PC-3 (cell line): ENCODE results near the gene VTI1A. TPM values are rescaled to one million over a fixed set of nuclear protein-coding genes. Genes with fewer than 3 reads are reported as not detected.

Source experiments
- ATAC-seq: fragments of 200-7000 bp; cut with Tn5 transposase; 2 replicates; pipeline ENCODE4 v1.9.1; 2020; ENCODE audit warnings: mild to moderate bottlenecking, moderate library complexity
- BruUV-seq: library from RNA; stranded (reverse); fragments of 400-500 nt; replicated peaks from 2 replicates; lab custom pipeline; 2021; lab: Mats Ljungman, UMichigan
- CTCF ChIA-PET: fragments of 300-600 bp; sonication (Branson Sonifier 250); formaldehyde crosslinking; loops from one replicate; lab custom pipeline; 2022; ENCODE audit warnings: antibody characterized with exemption; lab: Charles Lee
- POLR2A ChIA-PET: fragments of 300-600 bp; sonication (Branson Sonifier 250); formaldehyde crosslinking; loops from one replicate; lab custom pipeline; 2022; ENCODE audit warnings: antibody characterized with exemption; ENCODE audit not compliant: unreplicated experiment; lab: Charles Lee
- DNase-seq: peaks from one replicate; pipeline ENCODE4 v3.0.0-alpha.2; 2015
- H2AFZ ChIP-seq: fragments of 300-600 bp; sonication (generic); 2 replicates; pipeline ENCODE4 v1.6.0; 2016; ENCODE audit warnings: antibody characterized with exemption, low read length
- H3F3A ChIP-seq: fragments of 300-600 bp; sonication (generic); one replicate; pipeline ENCODE4 v1.6.0; 2017; ENCODE audit warnings: antibody characterized with exemption, low read length, control low read depth, mild to moderate bottlenecking; ENCODE audit not compliant: unreplicated experiment
- H3K27ac ChIP-seq: fragments of 300-600 bp; sonication (generic); 2 replicates; pipeline ENCODE4 v1.5.1; 2016; ENCODE audit warnings: mild to moderate bottlenecking, low read length
- H3K27me3 ChIP-seq: fragments of 300-600 bp; sonication (generic); 2 replicates; pipeline ENCODE4 v1.6.1; 2016; ENCODE audit warnings: low read length, mixed read lengths
- H3K36me3 ChIP-seq: fragments of 300-600 bp; sonication (generic); 2 replicates; pipeline ENCODE4 v1.6.1; 2016; ENCODE audit warnings: low read depth, mixed run types, low read length, mixed read lengths
- H3K4me1 ChIP-seq: fragments of 300-600 bp; sonication (generic); 2 replicates; pipeline ENCODE4 v1.5.1; 2016; ENCODE audit warnings: low read length; ENCODE audit not compliant: insufficient read depth
- H3K4me2 ChIP-seq: fragments of 300-600 bp; sonication (generic); 2 replicates; pipeline ENCODE4 v1.6.0; 2016; ENCODE audit warnings: low read length
- H3K4me3 ChIP-seq: fragments of 300-600 bp; sonication (generic); 2 replicates; pipeline ENCODE4 v1.5.1; 2016; ENCODE audit warnings: mild to moderate bottlenecking, low read length, mixed read lengths
- H3K79me2 ChIP-seq: fragments of 300-600 bp; sonication (generic); 2 replicates; pipeline ENCODE4 v1.6.1; 2017; ENCODE audit warnings: low read length, mixed read lengths
- H3K9ac ChIP-seq: fragments of 300-600 bp; sonication (generic); 2 replicates; pipeline ENCODE4 v1.6.0; 2016; ENCODE audit warnings: mild to moderate bottlenecking, low read length
- H3K9me2 ChIP-seq: fragments of 300-600 bp; sonication (generic); replicated peaks from 2 replicates; pipeline ENCODE4 v1.6.1; 2016; ENCODE audit warnings: mixed run types, low read length, mixed read lengths
- H3K9me3 ChIP-seq: fragments of 300-600 bp; sonication (generic); 2 replicates; pipeline ENCODE4 v1.6.1; 2016; ENCODE audit warnings: low read length, mixed read lengths
- H4K20me1 ChIP-seq: fragments of 300-600 bp; sonication (generic); 2 replicates; pipeline ENCODE4 v1.6.1; 2016; ENCODE audit warnings: low read length, mixed read lengths
- CTCF ChIP-seq: fragments of 300-600 bp; sonication (generic); conservative IDR thresholded peaks from 2 replicates; pipeline ENCODE4 v1.5.1; 2017; ENCODE audit warnings: antibody characterized with exemption, low read depth, mild to moderate bottlenecking, low read length
- EZH2 ChIP-seq: fragments of 300-600 bp; sonication (generic); IDR thresholded peaks from one replicate; pipeline ENCODE4 v1.6.1; 2017; ENCODE audit warnings: antibody characterized with exemption, mild to moderate bottlenecking, low read length; ENCODE audit not compliant: unreplicated experiment
- EZH2phosphoT487 ChIP-seq: fragments of 300-600 bp; sonication (generic); IDR thresholded peaks from 2 replicates; pipeline ENCODE4 v1.6.1; 2018; ENCODE audit warnings: mild to moderate bottlenecking, antibody characterized with exemption, low read length, borderline replicate concordance
- intact Hi-C: fragments of 100-400 bp; cut with micrococcal nuclease; formaldehyde crosslinking; loops from 2 replicates; pipeline ENCODE4 v1.9.0; 2023
- total RNA-seq: library from RNA; depleted of rRNA; stranded (reverse); fragments of >200 nt; gene quantifications from 2 replicates; pipeline ENCODE4 v1.2.3, GENCODE V29; 2014

VTI1A gene
- total RNA-seq, 1 experiment from 2014 or later, result 18.1 TPM

GRCh38 chr10:112721080-112721698, 274.2 kb downstream of the VTI1A start:
- peak; percentile 37; the same call in 1 of the 2 replicates for ATAC-seq
- ChIA-PET CTCF (no interaction called here), POLR2A (interaction anchor here (0.6 kb wide), 1 partner anchor 229 kb away, joined by 8 read pairs; the partner anchor contains the start of gene TCF7L2)
- H3K9me3 ChIP-seq, result no peaks in the 10 kb centered on the region
- intact Hi-C loops, result loop anchor here (1.0 kb wide), 2 partner anchors 90 to 231 kb away; no protein-coding TSS in a partner anchor
- no peak overlapping the region for H3K27ac ChIP-seq
- H3F3A ChIP-seq, result no peaks in the 10 kb centered on the region
- no TSS peak for BruUV-seq
- TF ChIP-seq CTCF, result peak; percentile 69
- no peak for TF ChIP-seq EZH2phosphoT487
- H3K27me3 ChIP-seq, result no peaks in the 10 kb centered on the region
- no peak overlapping the region for H3K4me2 ChIP-seq
- H4K20me1 ChIP-seq, result no peaks in the 10 kb centered on the region
- no peak overlapping the region for H3K9ac ChIP-seq
- H3K4me3 ChIP-seq, result no peak overlapping the region
- peak; percentile 69 for DNase-seq
- H2AFZ ChIP-seq, result no peak overlapping the region
- H3K36me3 ChIP-seq, result no peaks in the 10 kb centered on the region
- peaks cover 18% of the 10 kb centered on the region for H3K4me1 ChIP-seq
- no peaks in the 10 kb centered on the region for H3K79me2 ChIP-seq
- H3K9me2 ChIP-seq, result no peaks in the 10 kb centered on the region

GRCh38 chr10:112722758-112723157, 275.7 kb downstream of the VTI1A start:
- intact Hi-C loops, result no loop called here
- Histone ChIP-seq H3K79me2 (no peaks in the 10 kb centered on the region), H3K27me3 (no peaks in the 10 kb centered on the region), H3K27ac (no peak overlapping the region), H3K9me2 (no peaks in the 10 kb centered on the region), H3K4me2 (no peak overlapping the region), H3F3A (no peaks in the 10 kb centered on the region), H3K9ac (no peak overlapping the region), H3K9me3 (no peaks in the 10 kb centered on the region), H3K36me3 (no peaks in the 10 kb centered on the region), H3K4me1 (peaks cover 3% of the 10 kb centered on the region), H2AFZ (no peak overlapping the region), H3K4me3 (no peak overlapping the region), H4K20me1 (no peaks in the 10 kb centered on the region)
- ChIA-PET POLR2A (no interaction called here), CTCF (no interaction called here)
- DNase-seq, result no peak
- no peak for TF ChIP-seq EZH2phosphoT487
- TF ChIP-seq EZH2, result no peak
- TF ChIP-seq CTCF, result no peak
- no peak for ATAC-seq
- BruUV-seq, result no TSS peak

GRCh38 chr10:112723876-112724275, 276.9 kb downstream of the VTI1A start:
- no peak overlapping the region for H3K4me2 ChIP-seq
- no peak for ATAC-seq
- H4K20me1 ChIP-seq, result no peaks in the 10 kb centered on the region
- no peaks in the 10 kb centered on the region for H3K27me3 ChIP-seq
- no peaks in the 10 kb centered on the region for H3F3A ChIP-seq
- H3K36me3 ChIP-seq, result no peaks in the 10 kb centered on the region
- CTCF ChIA-PET, result no interaction called here
- TF ChIP-seq EZH2 (no peak), EZH2phosphoT487 (no peak), CTCF (no peak)
- no peak for DNase-seq
- no peak overlapping the region for H2AFZ ChIP-seq
- POLR2A ChIA-PET, result no interaction called here
- H3K27ac ChIP-seq, result no peak overlapping the region
- intact Hi-C loops, result no loop called here
- H3K9me2 ChIP-seq, result no peaks in the 10 kb centered on the region
- H3K4me1 ChIP-seq, result no peaks in the 10 kb centered on the region
- no TSS peak for BruUV-seq
- no peak overlapping the region for H3K9ac ChIP-seq
- H3K9me3 ChIP-seq, result no peaks in the 10 kb centered on the region
- H3K4me3 ChIP-seq, result no peak overlapping the region
- H3K79me2 ChIP-seq, result no peaks in the 10 kb centered on the region
